Liver (tissue), 9 donors: ENCODE data around the gene GMPR2. TPM values are rescaled to one million over a fixed set of nuclear protein-coding genes. Genes with fewer than 3 reads are reported as not detected.
A peak's percentile ranks its signal among the peaks of the same experiment; 100 is the strongest.

Experiments used
- DNase-seq: peaks from one replicate; pipeline ENCODE4 v3.0.0-alpha.2; 2017; ENCODE audit warnings: low spot score
- H3K27ac ChIP-seq, 2 donors: one replicate each; pipeline ENCODE4 v1.7.0; 2013; ENCODE audit warnings: inconsistent platforms in 2 of 2, low read length in 2 of 2, control low read depth in 1 of 2, low read depth in 1 of 2, mild to moderate bottlenecking in 1 of 2
- H3K27me3 ChIP-seq, 4 donors: one replicate each; pipeline versions ENCODE4 v1.6.1 to v1.7.0; 2013; ENCODE audit warnings: low read length in 3 of 4, inconsistent platforms in 1 of 4, mild to moderate bottlenecking in 1 of 4, moderate library complexity in 1 of 4; ENCODE audit not compliant: control insufficient read depth in 4 of 4, insufficient read depth in 4 of 4
- H3K36me3 ChIP-seq, 4 donors: one replicate each; pipeline versions ENCODE4 v1.6.1 to v1.7.0; 2013; ENCODE audit warnings: low read length in 3 of 4, mild to moderate bottlenecking in 3 of 4, low read depth in 1 of 4, moderate library complexity in 1 of 4; ENCODE audit not compliant: control insufficient read depth in 4 of 4, insufficient read depth in 3 of 4
- H3K4me1 ChIP-seq, 4 donors: one replicate each; pipeline versions ENCODE4 v1.6.1 to v1.7.0; 2013; ENCODE audit warnings: low read length in 3 of 4, mild to moderate bottlenecking in 3 of 4, moderate library complexity in 1 of 4; ENCODE audit not compliant: control insufficient read depth in 4 of 4, insufficient read depth in 4 of 4
- H3K4me3 ChIP-seq, 3 donors: one replicate each; pipeline versions ENCODE4 v1.6.1 to v1.7.0; 2013; ENCODE audit warnings: low read length in 3 of 3, control low read depth in 1 of 3, low read depth in 1 of 3, mild to moderate bottlenecking in 1 of 3
- H3K9ac ChIP-seq, 2 donors: one replicate each; pipeline ENCODE4 v1.7.0; 2013; ENCODE audit warnings: low read length in 2 of 2, mild to moderate bottlenecking in 2 of 2, moderate library complexity in 2 of 2, control low read depth in 1 of 2, low read depth in 1 of 2
- H3K9me3 ChIP-seq, 4 donors: one replicate each; pipeline versions ENCODE4 v1.6.1 to v1.7.0; 2013; ENCODE audit warnings: low read length in 3 of 4; ENCODE audit not compliant: control insufficient read depth in 4 of 4
- EGR1 ChIP-seq, 2 donors: IDR thresholded peaks; 2 replicates each; pipeline ENCODE4 v1.6.1; 2016 to 2018; ENCODE audit warnings: antibody characterized with exemption in 2 of 2, low read depth in 2 of 2
- FOXA1 ChIP-seq: IDR thresholded peaks from 2 replicates; pipeline ENCODE4 v1.6.1; 2016; ENCODE audit warnings: antibody characterized with exemption
- FOXA2 ChIP-seq: IDR thresholded peaks from 2 replicates; pipeline ENCODE4 v1.6.1; 2016; ENCODE audit warnings: antibody characterized with exemption
- GABPA ChIP-seq, 2 donors: IDR thresholded peaks in 1 of 2; conservative IDR thresholded peaks in 1 of 2; 2 replicates each; pipeline ENCODE4 v1.6.1; 2016; ENCODE audit warnings: antibody characterized with exemption in 2 of 2, mild to moderate bottlenecking in 1 of 2, moderate library complexity in 1 of 2
- HNF4A ChIP-seq, 2 donors: conservative IDR thresholded peaks; 2 replicates each; pipeline ENCODE4 v1.6.1; 2016; ENCODE audit warnings: antibody characterized with exemption in 2 of 2, mild to moderate bottlenecking in 2 of 2
- HNF4G ChIP-seq: IDR thresholded peaks from 2 replicates; pipeline ENCODE4 v1.6.1; 2016; ENCODE audit warnings: antibody characterized with exemption
- JUND ChIP-seq, 2 donors: IDR thresholded peaks; 2 replicates each; pipeline ENCODE4 v1.6.1; 2016; ENCODE audit warnings: antibody characterized with exemption in 2 of 2
- NR2F2 ChIP-seq: IDR thresholded peaks from 2 replicates; pipeline ENCODE4 v1.6.1; 2016; ENCODE audit warnings: antibody characterized with exemption
- RAD21 ChIP-seq, 2 donors: IDR thresholded peaks; 2 replicates each; pipeline ENCODE4 v1.6.1; 2016; ENCODE audit warnings: antibody characterized with exemption in 2 of 2, mild to moderate bottlenecking in 2 of 2
- RXRA ChIP-seq, 2 donors: IDR thresholded peaks; 2 replicates each; pipeline ENCODE4 v1.6.1; 2017 to 2018; ENCODE audit warnings: antibody characterized with exemption in 2 of 2, mild to moderate bottlenecking in 1 of 2
- SP1 ChIP-seq: IDR thresholded peaks from 2 replicates; pipeline ENCODE4 v1.6.1; 2018; ENCODE audit warnings: antibody characterized with exemption, mild to moderate bottlenecking
- TAF1 ChIP-seq: conservative IDR thresholded peaks from 2 replicates; pipeline ENCODE4 v1.6.1; 2016; ENCODE audit warnings: antibody characterized with exemption, mild to moderate bottlenecking
- YY1 ChIP-seq: IDR thresholded peaks from 2 replicates; pipeline ENCODE4 v1.6.1; 2016; ENCODE audit warnings: antibody characterized with exemption, mild to moderate bottlenecking
- WGBS: extraction: QIAGEN DNeasy Blood & Tissue Kit; methylation state at CpG from one replicate; pipeline ENCODE4 v1.1.7; 2013; 5-methylcytosine and 5-hydroxymethylcytosine counted together
- polyA plus RNA-seq, 2 donors: library from polyadenylated mRNA; stranded (reverse) in 1 of 2; unstranded in 1 of 2; fragments of 200-250 nt in 1 of 2; fragments of >200 nt in 1 of 2; fragmentation: Nextera tagmentation in 1 of 2; extraction: Ambion mirVana in 1 of 2; gene quantifications; one replicate each; pipeline versions ENCODE4 v1.2.1 to v1.2.3, GENCODE V29; 2013 to 2015
- total RNA-seq, 2 donors: library from RNA; depleted of rRNA; stranded (reverse); fragments of >200 nt; gene quantifications; one replicate each; pipeline ENCODE4 v1.2.3, GENCODE V29; 2014
- TF ChIP-seq, protein P1 (sequence below): IDR thresholded peaks from 2 replicates; pipeline ENCODE4 v1.6.1; 2016; ENCODE audit warnings: antibody characterized with exemption
- TF ChIP-seq, protein P2 (sequence below): IDR thresholded peaks from 2 replicates; pipeline ENCODE4 v1.6.1; 2016; ENCODE audit warnings: antibody characterized with exemption
- TF ChIP-seq, protein P3 (sequence below): IDR thresholded peaks from 2 replicates; pipeline ENCODE4 v1.6.1; 2016; ENCODE audit warnings: antibody characterized with exemption
- TF ChIP-seq, protein P4 (sequence below): fragments of 150-350 bp; IDR thresholded peaks from 2 replicates; pipeline ENCODE4 v1.5.1; 2017; ENCODE audit warnings: improper control_type of control experiment, low read depth, low read length; ENCODE audit not compliant: missing input control
- TF ChIP-seq, protein P5 (sequence below): IDR thresholded peaks from 2 replicates; pipeline ENCODE4 v1.6.1; 2016; ENCODE audit warnings: antibody characterized with exemption, mild to moderate bottlenecking
- donor health status: healthy.
- donor health status: healthy.
- donor health status: healthy.
- donor health status: healthy.
- donor health status: healthy.

GMPR2 gene
- total and polyA plus RNA-seq, 4 donors: 28.6 to 42.7 (median 32.4) TPM

DNA sequence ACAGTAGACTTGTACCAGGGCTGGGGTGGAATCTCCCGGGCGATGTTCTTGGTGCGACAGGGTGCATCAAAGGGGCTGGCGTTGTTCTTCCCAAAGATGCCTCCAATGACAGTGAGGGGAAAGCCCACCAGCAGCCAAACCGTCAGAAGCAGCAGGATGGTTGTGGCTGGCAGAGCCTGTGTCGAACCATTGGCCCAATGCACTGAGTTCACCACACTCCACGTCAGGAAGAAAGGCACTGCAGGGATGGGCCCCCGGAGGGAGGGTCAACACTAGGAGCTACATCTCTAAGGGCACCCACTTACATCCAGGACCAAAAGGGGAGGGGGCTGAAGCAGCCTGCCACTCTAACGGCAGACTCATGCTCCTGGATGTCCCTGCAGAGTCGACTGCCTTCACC lies 42.3 kb upstream of the GMPR2 start:
- TF ChIP-seq, protein P1, sequence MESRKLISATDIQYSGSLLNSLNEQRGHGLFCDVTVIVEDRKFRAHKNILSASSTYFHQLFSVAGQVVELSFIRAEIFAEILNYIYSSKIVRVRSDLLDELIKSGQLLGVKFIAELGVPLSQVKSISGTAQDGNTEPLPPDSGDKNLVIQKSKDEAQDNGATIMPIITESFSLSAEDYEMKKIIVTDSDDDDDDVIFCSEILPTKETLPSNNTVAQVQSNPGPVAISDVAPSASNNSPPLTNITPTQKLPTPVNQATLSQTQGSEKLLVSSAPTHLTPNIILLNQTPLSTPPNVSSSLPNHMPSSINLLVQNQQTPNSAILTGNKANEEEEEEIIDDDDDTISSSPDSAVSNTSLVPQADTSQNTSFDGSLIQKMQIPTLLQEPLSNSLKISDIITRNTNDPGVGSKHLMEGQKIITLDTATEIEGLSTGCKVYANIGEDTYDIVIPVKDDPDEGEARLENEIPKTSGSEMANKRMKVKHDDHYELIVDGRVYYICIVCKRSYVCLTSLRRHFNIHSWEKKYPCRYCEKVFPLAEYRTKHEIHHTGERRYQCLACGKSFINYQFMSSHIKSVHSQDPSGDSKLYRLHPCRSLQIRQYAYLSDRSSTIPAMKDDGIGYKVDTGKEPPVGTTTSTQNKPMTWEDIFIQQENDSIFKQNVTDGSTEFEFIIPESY: no peak
- TF ChIP-seq YY1: no peak
- TF ChIP-seq, protein P2, sequence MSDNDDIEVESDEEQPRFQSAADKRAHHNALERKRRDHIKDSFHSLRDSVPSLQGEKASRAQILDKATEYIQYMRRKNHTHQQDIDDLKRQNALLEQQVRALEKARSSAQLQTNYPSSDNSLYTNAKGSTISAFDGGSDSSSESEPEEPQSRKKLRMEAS: no peak
- Histone ChIP-seq H3K36me3 (peaks cover 4 to 31% (median 15%) of the 10 kb centered on the region in 4 donors), H3K9me3 (no peaks in the 10 kb centered on the region), H3K4me3 (no peak overlapping the region), H3K4me1 (peaks cover 5 to 29% (median 19%) of the 10 kb centered on the region in 4 donors), H3K9ac (no peak overlapping the region), H3K27me3 (no peaks in the 10 kb centered on the region), H3K27ac (no peak overlapping the region)
- 96% methylated on average over 10 of the region's 10 CpGs for WGBS
- no peak for DNase-seq

DNA sequence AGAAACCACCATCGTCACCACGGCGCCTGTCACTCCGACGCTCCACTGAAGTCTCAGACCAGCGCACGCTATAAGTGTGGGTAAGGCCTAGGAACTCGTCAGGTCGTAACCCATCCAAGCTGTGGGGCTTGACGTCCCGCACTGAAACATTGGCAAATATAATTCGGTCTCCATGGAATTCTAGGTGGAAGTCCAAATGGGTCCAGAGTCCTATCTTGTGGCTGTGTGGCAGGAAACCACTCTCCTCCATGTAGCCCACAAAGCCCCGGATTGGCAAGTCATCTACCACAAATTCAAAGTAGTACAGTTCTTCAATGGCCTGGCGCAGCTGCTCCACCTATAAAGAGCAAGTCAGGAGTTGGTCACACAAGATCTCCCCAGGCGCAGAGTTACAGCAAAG lies 39.8 kb upstream of the GMPR2 start:
- no peak for DNase-seq
- H3K36me3 ChIP-seq: peaks cover 4 to 17% (median 8%) of the 10 kb centered on the region in 4 donors
- WGBS: 90% methylated on average over 15 of the region's 15 CpGs
- peaks cover 2 to 30% (median 21%) of the 10 kb centered on the region in 4 donors for H3K4me1 ChIP-seq
- H3K4me3 ChIP-seq: no peak overlapping the region
- no peaks in the 10 kb centered on the region for H3K27me3 ChIP-seq
- TF ChIP-seq SP1 (no peak), GABPA (IDR thresholded peaks at IDR 0.05 in 1 of 2, conservative IDR thresholded peaks at IDR 0.05 in 1 of 2) (no peak), RAD21 (IDR thresholded peaks at IDR 0.05) (no peak), TAF1 (no peak), NR2F2 (no peak), HNF4G (no peak)
- TF ChIP-seq, protein P2: no peak
- TF ChIP-seq, protein P3, sequence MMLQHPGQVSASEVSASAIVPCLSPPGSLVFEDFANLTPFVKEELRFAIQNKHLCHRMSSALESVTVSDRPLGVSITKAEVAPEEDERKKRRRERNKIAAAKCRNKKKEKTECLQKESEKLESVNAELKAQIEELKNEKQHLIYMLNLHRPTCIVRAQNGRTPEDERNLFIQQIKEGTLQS: no peak
- no peak overlapping the region for H3K9ac ChIP-seq
- H3K9me3 ChIP-seq: no peaks in the 10 kb centered on the region
- no peak overlapping the region for H3K27ac ChIP-seq

DNA sequence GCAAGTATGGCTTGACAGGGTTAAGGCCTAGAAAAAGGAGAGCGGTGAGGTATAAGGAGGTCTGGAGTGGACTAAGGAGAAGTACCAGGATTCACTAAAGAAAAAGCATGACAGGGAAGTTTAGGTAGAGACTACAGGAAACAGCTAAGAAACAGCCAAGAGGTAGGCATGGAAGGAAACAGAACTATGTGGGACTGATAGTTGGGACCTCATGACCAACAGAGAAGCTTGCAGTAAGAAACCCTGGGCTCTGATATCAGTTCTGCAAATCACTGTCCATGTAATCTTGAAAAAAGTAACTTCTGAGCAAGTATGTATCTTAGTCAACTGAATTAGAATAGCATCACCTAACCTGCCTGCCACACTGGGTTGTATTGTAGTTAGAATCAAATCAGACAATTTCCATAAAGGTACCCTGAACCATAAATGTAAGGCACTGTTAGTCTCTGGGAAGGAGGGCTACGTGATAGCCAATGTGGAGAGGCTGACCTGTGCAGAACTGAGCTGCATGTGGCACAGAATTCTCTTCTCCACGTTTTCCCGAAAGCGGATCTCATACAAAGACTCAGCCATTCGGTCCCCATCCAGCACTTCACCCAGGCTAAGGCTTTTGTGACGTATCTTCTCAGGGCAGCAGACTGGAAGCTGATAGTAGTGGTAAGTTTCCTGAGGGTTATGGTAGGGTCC lies 38.4 kb upstream of the GMPR2 start:
- Histone ChIP-seq H3K27ac (peak overlapping the region; percentile 99), H3K9me3 (no peaks in the 10 kb centered on the region), H3K4me3 (peak overlapping the region; percentile 79 to 94 (median 93)), H3K9ac (peak overlapping the region; percentile 1 to 76), H3K4me1 (peaks cover 0 to 29% (median 24%) of the 10 kb centered on the region in 4 donors), H3K27me3 (no peaks in the 10 kb centered on the region), H3K36me3 (peaks cover 4 to 17% (median 10%) of the 10 kb centered on the region in 4 donors)
- no peak for DNase-seq
- WGBS: 90% methylated on average over 7 of the region's 7 CpGs
- no peak for TF ChIP-seq EGR1 (IDR thresholded peaks at IDR 0.05; ENCODE audit: low read depth in 2 of 2)
- no peak for TF ChIP-seq YY1
- TF ChIP-seq RAD21 (IDR thresholded peaks at IDR 0.05): no peak
- no peak for TF ChIP-seq GABPA (IDR thresholded peaks at IDR 0.05 in 1 of 2, conservative IDR thresholded peaks at IDR 0.05 in 1 of 2)
- no peak for TF ChIP-seq FOXA2
- TF ChIP-seq, protein P4, sequence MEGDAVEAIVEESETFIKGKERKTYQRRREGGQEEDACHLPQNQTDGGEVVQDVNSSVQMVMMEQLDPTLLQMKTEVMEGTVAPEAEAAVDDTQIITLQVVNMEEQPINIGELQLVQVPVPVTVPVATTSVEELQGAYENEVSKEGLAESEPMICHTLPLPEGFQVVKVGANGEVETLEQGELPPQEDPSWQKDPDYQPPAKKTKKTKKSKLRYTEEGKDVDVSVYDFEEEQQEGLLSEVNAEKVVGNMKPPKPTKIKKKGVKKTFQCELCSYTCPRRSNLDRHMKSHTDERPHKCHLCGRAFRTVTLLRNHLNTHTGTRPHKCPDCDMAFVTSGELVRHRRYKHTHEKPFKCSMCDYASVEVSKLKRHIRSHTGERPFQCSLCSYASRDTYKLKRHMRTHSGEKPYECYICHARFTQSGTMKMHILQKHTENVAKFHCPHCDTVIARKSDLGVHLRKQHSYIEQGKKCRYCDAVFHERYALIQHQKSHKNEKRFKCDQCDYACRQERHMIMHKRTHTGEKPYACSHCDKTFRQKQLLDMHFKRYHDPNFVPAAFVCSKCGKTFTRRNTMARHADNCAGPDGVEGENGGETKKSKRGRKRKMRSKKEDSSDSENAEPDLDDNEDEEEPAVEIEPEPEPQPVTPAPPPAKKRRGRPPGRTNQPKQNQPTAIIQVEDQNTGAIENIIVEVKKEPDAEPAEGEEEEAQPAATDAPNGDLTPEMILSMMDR: no peak
- TF ChIP-seq FOXA1: no peak
- TF ChIP-seq, protein P3: no peak
- TF ChIP-seq, protein P5, sequence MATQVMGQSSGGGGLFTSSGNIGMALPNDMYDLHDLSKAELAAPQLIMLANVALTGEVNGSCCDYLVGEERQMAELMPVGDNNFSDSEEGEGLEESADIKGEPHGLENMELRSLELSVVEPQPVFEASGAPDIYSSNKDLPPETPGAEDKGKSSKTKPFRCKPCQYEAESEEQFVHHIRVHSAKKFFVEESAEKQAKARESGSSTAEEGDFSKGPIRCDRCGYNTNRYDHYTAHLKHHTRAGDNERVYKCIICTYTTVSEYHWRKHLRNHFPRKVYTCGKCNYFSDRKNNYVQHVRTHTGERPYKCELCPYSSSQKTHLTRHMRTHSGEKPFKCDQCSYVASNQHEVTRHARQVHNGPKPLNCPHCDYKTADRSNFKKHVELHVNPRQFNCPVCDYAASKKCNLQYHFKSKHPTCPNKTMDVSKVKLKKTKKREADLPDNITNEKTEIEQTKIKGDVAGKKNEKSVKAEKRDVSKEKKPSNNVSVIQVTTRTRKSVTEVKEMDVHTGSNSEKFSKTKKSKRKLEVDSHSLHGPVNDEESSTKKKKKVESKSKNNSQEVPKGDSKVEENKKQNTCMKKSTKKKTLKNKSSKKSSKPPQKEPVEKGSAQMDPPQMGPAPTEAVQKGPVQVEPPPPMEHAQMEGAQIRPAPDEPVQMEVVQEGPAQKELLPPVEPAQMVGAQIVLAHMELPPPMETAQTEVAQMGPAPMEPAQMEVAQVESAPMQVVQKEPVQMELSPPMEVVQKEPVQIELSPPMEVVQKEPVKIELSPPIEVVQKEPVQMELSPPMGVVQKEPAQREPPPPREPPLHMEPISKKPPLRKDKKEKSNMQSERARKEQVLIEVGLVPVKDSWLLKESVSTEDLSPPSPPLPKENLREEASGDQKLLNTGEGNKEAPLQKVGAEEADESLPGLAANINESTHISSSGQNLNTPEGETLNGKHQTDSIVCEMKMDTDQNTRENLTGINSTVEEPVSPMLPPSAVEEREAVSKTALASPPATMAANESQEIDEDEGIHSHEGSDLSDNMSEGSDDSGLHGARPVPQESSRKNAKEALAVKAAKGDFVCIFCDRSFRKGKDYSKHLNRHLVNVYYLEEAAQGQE: no peak
- no peak for TF ChIP-seq TAF1
- no peak for TF ChIP-seq JUND (IDR thresholded peaks at IDR 0.05)
- TF ChIP-seq HNF4G: no peak
- TF ChIP-seq, protein P2: no peak
- TF ChIP-seq HNF4A (conservative IDR thresholded peaks at IDR 0.05): no peak
- no peak for TF ChIP-seq RXRA (IDR thresholded peaks at IDR 0.05)
